Amniotic epithelial cell (primary cell): ENCODE results near the gene DGKB.

Experiments
- DNase-seq: peaks from one replicate; pipeline ENCODE4 v3.0.0-alpha.2; 2010; ENCODE audit warnings: low read depth

Gene DGKB

GRCh38 chr7:14449291-14449690 lies 453.3 kb downstream of the DGKB start:
- no peak for DNase-seq

GRCh38 chr7:14446829-14447228 lies 455.7 kb downstream of the DGKB start:
- DNase-seq, result no peak

DNA sequence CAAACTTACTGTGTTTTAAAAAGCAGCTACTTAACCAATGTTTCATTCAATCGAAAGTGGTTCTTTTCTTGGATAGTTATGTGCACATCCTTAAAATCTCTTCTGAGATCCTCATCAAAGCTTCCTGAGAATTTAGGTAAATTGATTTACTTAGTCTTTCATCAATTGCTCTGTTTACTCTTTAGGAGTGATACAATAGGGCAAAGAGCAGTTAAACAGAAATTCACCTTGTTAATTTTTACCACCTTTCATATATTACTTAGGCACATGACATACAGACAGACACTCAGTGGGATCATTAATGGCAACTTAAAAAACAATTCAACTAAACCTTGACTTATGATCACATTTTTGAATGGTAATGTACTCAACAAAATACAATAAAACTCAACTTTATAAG lies 456.3 kb downstream of the DGKB start:
- no peak for DNase-seq

DNA sequence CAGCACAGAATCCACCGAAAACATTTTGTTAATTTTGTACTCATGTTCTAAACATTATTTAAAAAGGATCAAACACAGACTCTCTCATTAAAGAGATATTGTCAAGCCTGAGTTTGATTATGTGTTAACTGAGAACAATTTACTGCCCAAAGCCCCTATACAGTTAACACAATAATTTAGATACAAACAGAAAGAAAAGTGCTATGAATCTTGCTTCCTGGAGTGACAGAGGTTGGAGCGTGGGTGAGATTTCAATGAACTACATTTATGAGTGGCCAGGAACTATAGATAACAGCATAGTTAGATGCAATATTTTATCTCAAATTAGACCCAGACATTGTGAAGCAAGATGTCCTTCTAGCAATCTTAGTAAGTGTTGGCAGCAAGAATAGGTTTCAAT lies 464.2 kb downstream of the DGKB start:
- DNase-seq, result no peak

- no peak for DNase-seq
Observed at GRCh38 chr7:14436878-14437277, 465.7 kb downstream of the DGKB start.

DNA sequence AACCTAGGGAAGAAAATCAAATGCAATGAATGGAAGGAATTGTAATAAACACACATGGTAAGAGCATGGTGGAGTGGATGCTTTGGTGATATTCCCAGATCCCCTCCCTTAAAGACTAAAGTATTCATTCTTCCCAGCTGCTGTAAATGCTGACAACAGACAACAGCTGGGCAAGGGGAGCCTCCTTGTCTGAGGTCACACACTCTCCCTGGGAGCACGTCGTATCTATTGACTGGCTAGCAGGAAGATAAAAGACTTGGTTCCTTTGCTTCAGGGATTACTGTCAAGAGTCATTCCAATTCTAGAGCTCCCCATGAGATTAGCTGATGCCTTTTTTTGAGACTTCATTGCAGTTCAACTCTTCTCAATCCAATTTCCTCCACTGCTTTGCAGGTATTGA lies 469.6 kb downstream of the DGKB start:
- DNase-seq, result no peak

DNA sequence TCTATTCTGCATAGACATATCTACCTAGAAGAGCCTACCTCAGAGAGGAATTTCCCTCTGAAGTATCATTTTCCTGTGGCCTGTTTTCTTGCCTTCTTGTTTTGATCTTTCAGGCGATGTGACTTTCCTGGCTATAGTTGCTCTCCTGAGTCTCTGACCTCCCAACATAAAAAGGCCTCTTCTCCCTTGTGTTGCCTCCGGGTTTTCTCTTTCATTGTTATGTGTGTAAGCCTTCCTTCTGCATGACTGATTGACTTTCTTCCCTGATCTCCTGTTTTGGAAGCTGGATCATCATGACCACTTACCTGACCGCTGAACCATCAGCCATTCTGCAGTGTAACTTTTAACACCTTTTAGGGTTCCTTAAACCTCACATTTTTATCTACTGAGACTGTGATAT lies 471.6 kb downstream of the DGKB start:
- no peak for DNase-seq

GRCh38 chr7:14425559-14425958 lies 477.0 kb downstream of the DGKB start:
- no peak for DNase-seq

DNA sequence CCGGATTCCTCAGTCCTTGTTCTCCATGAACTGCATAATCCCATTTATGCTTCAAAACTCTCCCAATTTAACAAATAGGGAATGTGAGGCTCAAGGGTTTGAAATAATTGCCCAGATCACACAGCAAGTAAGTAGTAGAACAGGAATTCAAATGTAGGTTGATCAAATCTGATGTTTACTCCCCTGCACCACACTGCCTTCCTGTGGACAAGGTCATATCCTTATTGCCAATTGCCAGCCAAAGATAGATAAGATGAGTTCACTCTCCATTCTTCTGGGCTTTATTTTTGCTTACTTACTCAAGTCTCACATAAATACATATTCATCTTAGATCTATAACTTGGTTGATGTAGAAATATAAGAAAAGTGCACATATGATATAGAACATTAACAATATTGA lies 477.9 kb downstream of the DGKB start:
- no peak for DNase-seq

- DNase-seq, result no peak
Observed at GRCh38 chr7:14420768-14421167, 481.8 kb downstream of the DGKB start.

- no peak for DNase-seq
Observed at GRCh38 chr7:14419531-14419930, 483.0 kb downstream of the DGKB start.

DNA sequence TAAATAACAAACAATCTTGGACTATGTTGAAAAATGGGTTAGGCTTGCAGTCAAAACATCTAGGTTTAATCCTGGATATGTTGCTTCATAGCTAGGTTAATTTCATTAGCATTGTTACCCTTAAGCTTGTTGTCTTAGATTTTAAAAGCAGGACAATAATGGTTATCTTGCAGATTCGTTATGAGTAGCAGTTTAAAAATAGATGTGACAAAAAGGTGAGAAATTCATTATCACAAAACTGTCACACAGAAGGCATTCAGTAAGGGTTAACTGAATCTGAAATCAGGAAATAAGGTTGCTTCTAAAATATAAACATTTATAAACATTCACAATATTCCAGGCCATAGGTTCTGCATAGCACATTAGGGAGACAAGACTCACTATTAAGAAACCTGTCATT lies 483.9 kb downstream of the DGKB start:
- DNase-seq, result no peak

GRCh38 chr7:14414274-14414986 lies 488.1 kb downstream of the DGKB start:
- no peak for DNase-seq

DNA sequence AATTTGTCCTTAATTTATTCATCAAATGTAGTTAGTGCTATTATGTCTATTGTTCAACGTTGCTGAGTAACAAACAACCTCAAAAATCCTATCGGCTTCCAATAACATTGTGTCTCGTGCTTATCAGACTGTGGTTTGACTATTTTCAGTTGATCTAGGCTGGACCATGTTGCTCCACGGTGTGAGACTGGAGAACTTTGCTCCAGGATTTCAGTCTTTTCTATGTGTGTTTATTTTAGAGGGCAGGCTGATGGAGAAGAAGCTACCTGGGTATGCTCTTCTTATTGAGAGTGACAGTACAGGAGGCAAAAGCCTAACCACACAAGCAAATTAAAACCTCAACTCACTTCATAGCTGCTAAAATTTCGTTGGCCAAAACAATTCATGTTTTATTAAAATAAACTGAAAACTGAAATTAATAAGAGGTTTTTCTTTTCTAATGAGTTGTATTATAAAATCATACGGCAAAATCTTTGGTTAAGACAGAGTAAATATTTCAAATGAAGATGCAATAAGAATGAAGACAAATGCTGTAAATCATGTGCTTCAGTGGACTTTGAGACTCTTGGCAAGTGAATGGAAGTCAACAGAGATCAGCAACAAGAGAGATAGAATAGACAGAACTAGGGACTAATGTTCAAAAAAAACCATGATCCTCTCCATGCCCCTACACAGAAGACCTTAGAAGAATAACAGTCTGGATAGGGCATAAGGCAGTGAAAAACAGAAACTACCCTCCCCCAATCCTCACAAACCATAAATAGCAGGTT lies 495.1 kb downstream of the DGKB start:
- no peak for DNase-seq

GRCh38 chr7:14403587-14403986 lies 499.0 kb downstream of the DGKB start:
- no peak for DNase-seq

DNA sequence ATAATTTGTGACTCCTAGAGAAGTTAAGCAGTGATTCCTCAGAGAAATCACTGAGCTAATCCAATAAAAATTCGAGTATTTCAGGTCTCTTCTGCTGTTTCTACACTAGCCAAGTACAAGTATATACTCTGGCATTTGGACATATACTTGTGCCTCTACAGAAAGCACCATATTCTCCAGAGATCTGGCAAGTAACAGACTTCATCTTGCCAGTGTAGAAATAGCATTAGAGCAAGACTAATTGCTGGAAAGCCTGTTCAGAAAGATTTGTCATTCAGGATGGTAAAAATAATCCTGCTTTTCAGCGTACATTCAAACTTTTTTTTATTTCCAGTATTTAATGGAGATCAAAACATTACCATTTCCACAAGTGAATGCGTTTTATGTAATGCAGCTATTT lies 502.3 kb downstream of the DGKB start:
- no peak for DNase-seq

DNA sequence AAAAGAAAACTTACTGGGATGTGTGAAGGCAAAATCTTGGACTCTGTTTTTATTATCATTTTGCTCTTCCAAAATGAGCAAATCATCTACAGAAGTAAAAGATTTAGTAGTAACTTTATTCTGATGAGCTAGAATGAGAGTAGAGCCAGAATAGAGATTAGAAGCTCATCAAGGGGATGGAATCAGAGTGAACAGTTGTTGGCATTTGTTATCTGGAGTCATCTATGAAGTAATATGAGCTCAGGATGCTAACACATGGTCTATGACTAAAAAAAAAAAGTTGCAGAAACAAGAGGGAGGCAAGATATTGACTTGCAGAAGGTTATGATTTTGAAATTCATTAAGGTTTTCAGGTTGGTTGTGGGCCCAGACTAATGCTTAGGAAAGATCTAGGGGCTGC lies 504.0 kb downstream of the DGKB start:
- peak; percentile 4 for DNase-seq

- no peak for DNase-seq
Observed at GRCh38 chr7:14395860-14396259, 506.7 kb downstream of the DGKB start.

GRCh38 chr7:14394786-14395185 lies 507.8 kb downstream of the DGKB start:
- DNase-seq, result no peak

- DNase-seq, result no peak
Observed at GRCh38 chr7:14389595-14389994, 513.0 kb downstream of the DGKB start.

GRCh38 chr7:14389181-14389591 lies 513.4 kb downstream of the DGKB start:
- DNase-seq, result no peak

- no peak for DNase-seq
Observed at GRCh38 chr7:14385074-14385473, 517.5 kb downstream of the DGKB start.

GRCh38 chr7:14381936-14382335 lies 520.6 kb downstream of the DGKB start:
- no peak for DNase-seq

DNA sequence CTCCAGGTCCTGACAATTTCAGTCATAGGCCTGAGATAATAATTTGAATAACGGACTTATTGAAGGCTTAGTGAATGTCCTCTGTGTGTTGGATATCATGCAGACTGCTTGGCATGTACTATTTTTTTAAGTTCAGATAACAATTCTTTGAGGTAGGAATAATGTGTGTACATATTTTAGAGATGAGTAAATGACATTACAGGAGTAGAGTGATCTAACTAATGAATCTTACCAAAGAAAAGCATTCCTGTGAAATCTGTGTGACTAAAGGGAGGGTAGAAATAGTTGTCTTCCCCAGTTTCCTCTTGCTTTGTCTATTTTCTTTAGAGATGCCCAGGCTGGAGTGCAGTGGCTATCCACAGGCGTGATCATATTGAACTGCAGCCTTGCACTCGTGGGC lies 521.2 kb downstream of the DGKB start:
- peak; percentile 45 for DNase-seq
